Measurements from ENCODE around the gene EIF2B2. TPM values are rescaled to one million over a fixed set of nuclear protein-coding genes. Genes with fewer than 3 reads are reported as not detected.
A peak's percentile ranks its signal among the peaks of the same experiment; 100 is the strongest.

Gene EIF2B2
- total and polyA plus RNA-seq, 9 of the 15 experiments (the other 6 are each of a cell fraction or from before 2014, with no cell fraction given): 10.6 to 94.1 (median 38.9) TPM

DNA sequence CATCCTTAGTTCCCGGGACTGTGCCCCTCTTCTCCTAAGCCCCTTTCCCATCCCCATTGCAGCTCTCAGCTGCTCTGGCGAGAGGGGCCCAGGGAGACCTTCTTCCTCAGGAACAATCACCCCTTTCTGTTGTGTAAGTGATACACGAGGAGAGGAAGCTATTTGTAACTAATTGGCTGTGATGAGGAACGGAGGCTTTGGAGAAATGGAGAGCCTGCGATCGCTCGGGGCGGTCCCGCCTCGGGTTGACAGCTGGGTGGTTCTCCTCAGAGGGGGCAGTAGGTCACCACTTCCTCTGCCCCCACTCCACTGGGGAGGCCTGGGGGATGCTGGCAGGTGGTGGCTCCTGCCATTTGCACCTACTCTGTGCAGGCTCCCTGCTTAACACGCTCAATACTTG is 40.7 kb upstream of the EIF2B2 start (continued):
- TF ChIP-seq PHF21A (IDR thresholded peaks at IDR 0.05; ENCODE audit: borderline replicate concordance, low read depth): no peak

- Histone ChIP-seq H3K4me1 (replicated peaks in 1 of 2; ENCODE audit: control insufficient read depth in 2 of 2, insufficient read depth in 2 of 2, low read length in 2 of 2) (peaks cover 8 to 9% of the 10 kb centered on the region in 2 experiments; a peak in 3 of 5 replicates), H3K27ac (ENCODE audit: extremely low read depth, low read depth, low read length) (no peak overlapping the region), H3K36me3 (ENCODE audit: control insufficient read depth, insufficient read depth, low read length) (no peaks in the 10 kb centered on the region), H3K79me2 (ENCODE audit: control insufficient read depth, insufficient read depth, low read length) (no peaks in the 10 kb centered on the region), H3K4me3 (no peak overlapping the region), H3K9me3 (replicated peaks; ENCODE audit: control insufficient read depth, insufficient read depth, low read depth, low read length) (no peaks in the 10 kb centered on the region), H3K9ac (ENCODE audit: insufficient read depth in 1 of 2, low read depth in 2 of 2, low read length in 2 of 2) (no peak overlapping the region), H3K27me3 (ENCODE audit: control insufficient read depth in 2 of 2, insufficient read depth in 2 of 2, low read length in 2 of 2) (no peaks in the 10 kb centered on the region), H4K20me1 (replicated peaks; ENCODE audit: control insufficient read depth, insufficient read depth, low read length) (no peaks in the 10 kb centered on the region), H3K4me2 (ENCODE audit: insufficient read depth, low read length) (no peak overlapping the region; the same call in 1 of the 2 replicates), H2AFZ (ENCODE audit: low read depth, low read length) (peak overlapping the region; percentile 47; the same call in 1 of the 2 replicates), H3K9me1 (ENCODE audit: control insufficient read depth, insufficient read depth, low read length) (no peaks in the 10 kb centered on the region)
- in situ Hi-C loops (cut with MboI): no loop called here
- 6% methylated on average over 5 of the region's 8 CpGs for WGBS (ENCODE audit: insufficient coverage, low coverage, missing lambda C conversion rate)
- POLR2A ChIA-PET: interaction anchor here (1.9 kb wide), 1 partner anchor 9 kb away, joined by 5 read pairs; no protein-coding TSS in a partner anchor
- no peak; the same call in 1 of the 3 replicates for ATAC-seq
- no peak for DNase-seq (ENCODE audit: extremely low read depth in 1 of 4, low spot score in 3 of 4)
- TF ChIP-seq SPI1 (IDR thresholded peaks at IDR 0.05; ENCODE audit: borderline replicate concordance, low read depth, low read length) (peak; percentile 70; the same call in 1 of the 2 replicates), TAF15 (IDR thresholded peaks at IDR 0.05; ENCODE audit: low read depth, low read length) (no peak), SUPT5H (IDR thresholded peaks at IDR 0.05) (no peak)
- TF ChIP-seq, protein P1, sequence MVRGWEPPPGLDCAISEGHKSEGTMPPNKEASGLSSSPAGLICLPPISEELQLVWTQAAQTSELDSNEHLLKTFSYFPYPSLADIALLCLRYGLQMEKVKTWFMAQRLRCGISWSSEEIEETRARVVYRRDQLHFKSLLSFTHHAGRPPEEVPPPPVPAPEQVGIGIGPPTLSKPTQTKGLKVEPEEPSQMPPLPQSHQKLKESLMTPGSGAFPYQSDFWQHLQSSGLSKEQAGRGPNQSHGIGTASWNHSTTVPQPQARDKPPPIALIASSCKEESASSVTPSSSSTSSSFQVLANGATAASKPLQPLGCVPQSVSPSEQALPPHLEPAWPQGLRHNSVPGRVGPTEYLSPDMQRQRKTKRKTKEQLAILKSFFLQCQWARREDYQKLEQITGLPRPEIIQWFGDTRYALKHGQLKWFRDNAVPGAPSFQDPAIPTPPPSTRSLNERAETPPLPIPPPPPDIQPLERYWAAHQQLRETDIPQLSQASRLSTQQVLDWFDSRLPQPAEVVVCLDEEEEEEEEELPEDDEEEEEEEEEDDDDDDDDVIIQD (CRISPR knock-in tag; IDR thresholded peaks at IDR 0.05): no peak
- no TSS peak for BruUV-seq (replicated peaks)
- CTCF ChIA-PET (ENCODE audit: low intra/inter-chr PET ratio): no interaction called here
- FAIRE-seq: no peak
- intact Hi-C loops (cut with micrococcal nuclease): no loop called here
Observed at GRCh38 chr14:74962493-74962892, 40.2 kb upstream of the EIF2B2 start.
